Activated naive CD4-positive, alpha-beta T cell treated with Interleukin-2 at 50 U/mL for 16 hours (primary cell): ENCODE measurements around the gene CAMTA1.
"Not testable (repeated sequence)": the region's sequence is repeated elsewhere in the genome, so short reads cannot be mapped to it uniquely, and the experiment has no call there.

Source experiments
- DNase-seq: peaks from one replicate; pipeline ENCODE4 v3.0.0-alpha.2; 2020

The CAMTA1 gene

GRCh38 chr1:6909857-6910256, 124.6 kb downstream of the CAMTA1 start:
- no peak for DNase-seq

GRCh38 chr1:6911021-6911941, 126.0 kb downstream of the CAMTA1 start:
- DNase-seq = no peak

GRCh38 chr1:6911974-6912373, 126.7 kb downstream of the CAMTA1 start:
- no peak for DNase-seq

GRCh38 chr1:6912518-6912917, 127.3 kb downstream of the CAMTA1 start:
- DNase-seq = no peak

- DNase-seq = no peak
Measured at GRCh38 chr1:6913086-6913485, 127.8 kb downstream of the CAMTA1 start.

- no peak for DNase-seq
Measured at GRCh38 chr1:6914706-6915105, 129.5 kb downstream of the CAMTA1 start.

GRCh38 chr1:6915999-6916565, 130.8 kb downstream of the CAMTA1 start:
- DNase-seq = no peak

GRCh38 chr1:6917067-6917466, 131.8 kb downstream of the CAMTA1 start:
- DNase-seq = no peak

- DNase-seq = no peak
Measured at GRCh38 chr1:6918186-6918924, 133.1 kb downstream of the CAMTA1 start.

- DNase-seq = no peak
Measured at GRCh38 chr1:6918925-6919511, 133.8 kb downstream of the CAMTA1 start.

GRCh38 chr1:6921506-6921905, 136.3 kb downstream of the CAMTA1 start:
- DNase-seq = not testable (repeated sequence)

- no peak for DNase-seq
Measured at GRCh38 chr1:6922096-6922931, 137.1 kb downstream of the CAMTA1 start.

GRCh38 chr1:6923012-6923411, 137.8 kb downstream of the CAMTA1 start:
- no peak for DNase-seq

- no peak for DNase-seq
Measured at GRCh38 chr1:6923416-6923815, 138.2 kb downstream of the CAMTA1 start.

GRCh38 chr1:6923955-6924881, 139.0 kb downstream of the CAMTA1 start:
- DNase-seq = no peak

- no peak for DNase-seq
Measured at GRCh38 chr1:6924891-6925290, 139.6 kb downstream of the CAMTA1 start.

- DNase-seq = no peak
Measured at GRCh38 chr1:6927626-6928025, 142.4 kb downstream of the CAMTA1 start.

GRCh38 chr1:6928106-6928885, 143.0 kb downstream of the CAMTA1 start:
- no peak for DNase-seq

- no peak for DNase-seq
Measured at GRCh38 chr1:6930732-6931300, 145.6 kb downstream of the CAMTA1 start.

GRCh38 chr1:6935361-6935883, 150.2 kb downstream of the CAMTA1 start:
- DNase-seq = no peak
